ENCODE results near the gene PPP1R8. TPM values are rescaled to one million over a fixed set of nuclear protein-coding genes. Genes with fewer than 3 reads are reported as not detected.

Gene PPP1R8
- total and polyA plus RNA-seq, 4 donors, result 3.1 to 20.5 (median 17.5) TPM

GRCh38 chr1:27833470-27833869 is 2.9 kb downstream of the PPP1R8 start:
- no peak for DNase-seq (ENCODE audit: low spot score)
- H3K27ac ChIP-seq (ENCODE audit: low read depth in 1 of 2, low read length in 2 of 2), result no peak overlapping the region
- TF ChIP-seq RXRA (IDR thresholded peaks at IDR 0.05) (no peak), ATF3 (IDR thresholded peaks at IDR 0.05) (no peak), FOXA1 (IDR thresholded peaks at IDR 0.05) (no peak), TAF1 (conservative IDR thresholded peaks at IDR 0.05) (no peak), ZBTB33 (IDR thresholded peaks at IDR 0.05) (no peak), FOXA2 (IDR thresholded peaks at IDR 0.05) (no peak), EGR1 (IDR thresholded peaks at IDR 0.05; ENCODE audit: low read depth in 2 of 2) (no peak), HNF4G (IDR thresholded peaks at IDR 0.05) (no peak), JUND (IDR thresholded peaks at IDR 0.05) (no peak), MAX (IDR thresholded peaks at IDR 0.05) (no peak), GABPA (IDR thresholded peaks at IDR 0.05 in 1 of 2, conservative IDR thresholded peaks at IDR 0.05 in 1 of 2) (no peak), CTCF (IDR thresholded peaks at IDR 0.05; ENCODE audit: low read depth, low read length, missing input control) (no peak), RAD21 (IDR thresholded peaks at IDR 0.05) (no peak)
- no peaks in the 10 kb centered on the region for H3K27me3 ChIP-seq (ENCODE audit: control insufficient read depth in 4 of 4, insufficient read depth in 4 of 4, low read length in 3 of 4)
- H3K4me1 ChIP-seq (ENCODE audit: control insufficient read depth in 4 of 4, insufficient read depth in 4 of 4, low read length in 3 of 4), result peaks cover 0 to 20% (median 13%) of the 10 kb centered on the region in 4 donors
- H3K9me3 ChIP-seq (ENCODE audit: control insufficient read depth in 4 of 4, low read length in 3 of 4), result no peaks in the 10 kb centered on the region
- 94% methylated on average over 3 of the region's 3 CpGs for WGBS
- H3K9ac ChIP-seq (ENCODE audit: low read depth in 1 of 2, low read length in 2 of 2), result no peak overlapping the region
- no peak overlapping the region for H3K4me3 ChIP-seq (ENCODE audit: low read depth in 1 of 3, low read length in 3 of 3)
- peaks cover 0 to 11% (median 8%) of the 10 kb centered on the region in 4 donors for H3K36me3 ChIP-seq (ENCODE audit: control insufficient read depth in 4 of 4, insufficient read depth in 3 of 4, low read depth in 1 of 4, low read length in 3 of 4)

GRCh38 chr1:27835046-27835445 is 4.5 kb downstream of the PPP1R8 start:
- no peaks in the 10 kb centered on the region for H3K27me3 ChIP-seq (ENCODE audit: control insufficient read depth in 4 of 4, insufficient read depth in 4 of 4, low read length in 3 of 4)
- no peak overlapping the region for H3K27ac ChIP-seq (ENCODE audit: low read depth in 1 of 2, low read length in 2 of 2)
- H3K4me1 ChIP-seq (ENCODE audit: control insufficient read depth in 4 of 4, insufficient read depth in 4 of 4, low read length in 3 of 4), result peaks cover 0 to 17% (median 13%) of the 10 kb centered on the region in 4 donors
- no peak overlapping the region for H3K9ac ChIP-seq (ENCODE audit: low read depth in 1 of 2, low read length in 2 of 2)
- H3K36me3 ChIP-seq (ENCODE audit: control insufficient read depth in 4 of 4, insufficient read depth in 3 of 4, low read depth in 1 of 4, low read length in 3 of 4), result peaks cover under 1 to 22% (median 15%) of the 10 kb centered on the region in 4 donors
- no peaks in the 10 kb centered on the region for H3K9me3 ChIP-seq (ENCODE audit: control insufficient read depth in 4 of 4, low read length in 3 of 4)
- DNase-seq (ENCODE audit: low spot score), result no peak
- H3K4me3 ChIP-seq (ENCODE audit: low read depth in 1 of 3, low read length in 3 of 3), result no peak overlapping the region
- TF ChIP-seq JUND (IDR thresholded peaks at IDR 0.05) (no peak), FOXA1 (IDR thresholded peaks at IDR 0.05) (no peak), SP1 (IDR thresholded peaks at IDR 0.05) (no peak), YY1 (IDR thresholded peaks at IDR 0.05) (no peak), ZBTB33 (IDR thresholded peaks at IDR 0.05) (no peak), HNF4G (IDR thresholded peaks at IDR 0.05) (no peak), FOXA2 (IDR thresholded peaks at IDR 0.05) (no peak), REST (IDR thresholded peaks at IDR 0.05) (no peak), CTCF (IDR thresholded peaks at IDR 0.05; ENCODE audit: low read depth, low read length, missing input control) (no peak), GABPA (IDR thresholded peaks at IDR 0.05 in 1 of 2, conservative IDR thresholded peaks at IDR 0.05 in 1 of 2) (no peak), RXRA (IDR thresholded peaks at IDR 0.05) (no peak), EGR1 (IDR thresholded peaks at IDR 0.05; ENCODE audit: low read depth in 2 of 2) (no peak), TAF1 (conservative IDR thresholded peaks at IDR 0.05) (no peak), HNF4A (conservative IDR thresholded peaks at IDR 0.05) (no peak), ATF3 (IDR thresholded peaks at IDR 0.05) (no peak), NR2F2 (IDR thresholded peaks at IDR 0.05) (no peak)
